Mesodermal cell (in vitro differentiated cells): ENCODE measurements around the gene TIGIT.

Experiments used
- H3K27ac ChIP-seq: 2 replicates; pipeline ENCODE4 v1.7.0; 2013; ENCODE audit warnings: mild to moderate bottlenecking, low read depth, low read length, moderate library complexity; ENCODE audit not compliant: severe bottlenecking
- H3K36me3 ChIP-seq: 2 replicates; pipeline ENCODE4 v1.7.1; 2013; ENCODE audit warnings: mild to moderate bottlenecking, low read length, moderate library complexity; ENCODE audit not compliant: control insufficient read depth, insufficient read depth
- H3K4me1 ChIP-seq: one replicate; pipeline ENCODE4 v1.7.1; 2013; ENCODE audit warnings: mild to moderate bottlenecking, low read length; ENCODE audit not compliant: insufficient read depth, control insufficient read depth, poor library complexity, severe bottlenecking
- H3K4me3 ChIP-seq: 2 replicates; pipeline ENCODE4 v1.7.0; 2013; ENCODE audit warnings: low read length, control low read depth, mild to moderate bottlenecking; ENCODE audit not compliant: insufficient read depth, poor library complexity, severe bottlenecking; ENCODE audit errors: extremely low read depth
- H3K9me3 ChIP-seq: 2 replicates; pipeline ENCODE4 v1.7.1; 2013; ENCODE audit warnings: mild to moderate bottlenecking, low read length, moderate library complexity; ENCODE audit not compliant: control insufficient read depth
- WGBS, 2 experiments: methylation state at CpG; one replicate each; pipeline ENCODE4 v1.1.5; 2013; ENCODE audit warnings: missing lambda C conversion rate in 2 of 2; ENCODE audit not compliant: insufficient coverage in 2 of 2; 5-methylcytosine and 5-hydroxymethylcytosine counted together

TIGIT gene

DNA sequence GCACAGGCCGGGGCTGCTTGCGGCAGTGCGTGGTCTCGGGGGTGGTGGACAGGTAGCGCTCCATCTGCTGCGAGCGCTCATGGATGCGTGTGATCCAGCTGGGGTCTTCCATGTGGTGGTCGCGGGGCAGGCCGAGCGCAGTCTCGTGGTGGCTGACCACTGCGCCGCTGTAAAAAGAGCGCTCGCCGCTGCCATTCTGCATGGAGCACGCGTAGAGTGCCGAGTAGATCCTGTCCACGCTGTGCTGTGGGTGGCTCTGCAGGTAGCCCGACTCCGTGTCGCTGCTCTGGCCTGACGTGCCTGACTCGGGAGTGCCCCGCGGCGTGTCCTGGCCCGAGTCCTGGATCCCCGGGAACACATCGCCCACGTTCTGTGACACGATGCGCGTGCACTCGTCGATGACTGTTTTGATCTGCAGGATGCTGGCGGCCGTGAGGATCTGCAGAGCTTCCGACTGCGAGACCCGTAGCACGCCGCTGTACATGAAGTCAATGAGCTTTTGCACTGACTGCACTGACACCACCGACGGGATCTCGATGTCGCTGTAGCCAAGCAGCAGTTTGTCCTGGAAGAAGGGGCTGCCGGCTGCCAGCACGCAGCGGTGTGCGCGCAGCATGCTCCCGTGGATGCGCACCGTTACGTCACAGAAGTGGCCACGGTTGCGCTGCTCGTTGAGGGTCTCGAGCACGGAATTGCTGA is 57.4 kb downstream of the TIGIT start:
- H3K27ac ChIP-seq, result no peak overlapping the region
- H3K4me1 ChIP-seq, result no peaks in the 10 kb centered on the region
- 95 to 97% methylated on average over 63 of the region's 64 CpGs for WGBS, 2 experiments
- no peak overlapping the region for H3K4me3 ChIP-seq
- H3K9me3 ChIP-seq, result no peaks in the 10 kb centered on the region
- H3K36me3 ChIP-seq, result no peaks in the 10 kb centered on the region

DNA sequence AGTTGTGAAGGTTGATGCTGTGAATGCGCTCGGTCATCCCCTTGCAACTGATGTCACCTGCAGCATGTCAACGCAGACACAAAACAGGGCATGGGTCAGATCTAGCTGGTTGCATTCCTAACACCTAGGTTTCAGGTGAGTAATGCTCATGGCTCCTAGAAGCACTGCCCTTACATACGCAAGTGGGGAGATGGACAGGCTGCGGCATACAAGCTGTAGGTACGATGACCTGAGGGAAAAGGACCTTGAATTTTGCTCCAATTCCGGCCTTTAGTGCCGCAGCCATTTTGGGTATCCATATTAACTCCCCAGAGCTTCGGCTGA is 58.0 kb downstream of the TIGIT start:
- Histone ChIP-seq H3K4me1 (no peaks in the 10 kb centered on the region), H3K36me3 (no peaks in the 10 kb centered on the region), H3K27ac (no peak overlapping the region), H3K9me3 (no peaks in the 10 kb centered on the region), H3K4me3 (no peak overlapping the region)
- 93% methylated on average over 8 to 9 of the region's 9 CpGs for WGBS, 2 experiments

DNA sequence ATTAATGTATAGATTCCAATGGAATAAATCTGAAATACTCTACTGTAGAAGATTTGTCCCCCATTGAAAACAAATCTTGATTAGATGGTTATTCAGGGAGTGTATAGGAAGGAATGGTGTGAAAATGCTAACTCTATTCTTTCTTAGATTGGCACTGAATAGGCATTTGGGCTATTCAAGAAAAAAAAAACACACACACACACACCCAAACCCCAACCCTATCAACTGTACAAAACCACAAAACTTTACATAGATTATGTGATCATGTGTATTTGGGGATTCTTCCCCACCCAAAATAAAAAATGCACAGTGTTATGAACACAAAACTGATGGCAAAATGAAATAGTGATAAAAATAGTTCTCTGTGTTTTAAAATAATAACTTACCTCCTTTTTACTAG is 61.8 kb downstream of the TIGIT start:
- Histone ChIP-seq H3K9me3 (no peaks in the 10 kb centered on the region), H3K27ac (no peak overlapping the region), H3K4me3 (no peak overlapping the region), H3K4me1 (no peaks in the 10 kb centered on the region), H3K36me3 (no peaks in the 10 kb centered on the region)

DNA sequence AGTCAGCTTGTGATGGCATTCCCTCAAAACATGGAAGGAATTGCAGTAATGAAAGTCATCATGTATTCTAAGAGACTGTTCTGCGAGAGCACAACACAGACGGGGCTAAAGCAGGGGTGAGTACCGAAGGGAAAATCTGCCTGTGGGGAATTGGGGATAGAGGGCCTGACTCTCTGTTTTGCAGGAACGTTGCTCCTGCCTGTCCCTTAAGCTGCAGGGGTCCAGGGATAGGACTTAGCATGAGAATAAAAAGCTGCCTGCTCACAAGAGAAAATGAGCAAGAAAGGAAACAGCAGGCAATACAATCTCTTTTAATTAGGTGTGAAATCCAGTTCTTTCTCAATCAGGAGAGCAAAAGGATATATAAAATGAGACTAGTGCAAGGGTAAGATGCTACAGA is 62.2 kb downstream of the TIGIT start:
- no peak overlapping the region for H3K27ac ChIP-seq
- H3K36me3 ChIP-seq, result no peaks in the 10 kb centered on the region
- H3K9me3 ChIP-seq, result no peaks in the 10 kb centered on the region
- WGBS, 2 experiments, result 15 to 16% methylated on average over 4 of the region's 4 CpGs
- no peak overlapping the region for H3K4me3 ChIP-seq
- H3K4me1 ChIP-seq, result no peaks in the 10 kb centered on the region

DNA sequence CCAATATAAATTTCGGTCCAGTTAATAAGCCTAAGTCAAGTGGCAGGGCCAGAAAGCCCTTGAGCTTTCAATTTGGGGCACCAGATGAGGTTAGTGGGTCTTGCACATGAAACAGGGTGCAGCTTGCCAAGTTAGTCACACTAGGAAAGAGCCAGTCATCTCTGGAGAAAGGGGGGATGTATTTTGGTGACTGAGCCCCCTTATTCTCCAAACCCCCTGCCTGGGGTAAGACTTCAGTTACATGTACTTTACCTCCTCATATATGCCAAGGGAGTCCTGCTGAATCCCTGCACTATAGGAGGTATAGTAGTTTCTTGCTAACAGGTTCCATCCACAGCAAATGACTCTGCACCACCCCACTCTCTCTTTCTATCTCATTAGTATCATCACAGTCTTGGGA is 62.7 kb downstream of the TIGIT start:
- Histone ChIP-seq H3K27ac (no peak overlapping the region), H3K36me3 (no peaks in the 10 kb centered on the region), H3K4me3 (no peak overlapping the region), H3K9me3 (no peaks in the 10 kb centered on the region), H3K4me1 (no peaks in the 10 kb centered on the region)
- 33 to 50% methylated on average over 1 of the region's 1 CpG for WGBS, 2 experiments
